Measurements from ENCODE around the gene ILF2.
A peak's percentile ranks its signal among the peaks of the same experiment; 100 is the strongest.
"Not testable (repeated sequence)": the region's sequence is repeated elsewhere in the genome, so short reads cannot be mapped to it uniquely, and the experiment has no call there.

The ILF2 gene

GRCh38 chr1:153649137-153649862 lies 21.5 kb downstream of the ILF2 start:
- DNase-seq (ENCODE audit: low read depth): no peak

GRCh38 chr1:153648000-153648643 lies 22.7 kb downstream of the ILF2 start:
- DNase-seq (ENCODE audit: low read depth): no peak

- no peak for DNase-seq (ENCODE audit: low read depth)
Observed at GRCh38 chr1:153647346-153647714, 23.5 kb downstream of the ILF2 start.

- DNase-seq (ENCODE audit: low read depth): no peak
Observed at GRCh38 chr1:153646672-153647345, 24.0 kb downstream of the ILF2 start.

DNA sequence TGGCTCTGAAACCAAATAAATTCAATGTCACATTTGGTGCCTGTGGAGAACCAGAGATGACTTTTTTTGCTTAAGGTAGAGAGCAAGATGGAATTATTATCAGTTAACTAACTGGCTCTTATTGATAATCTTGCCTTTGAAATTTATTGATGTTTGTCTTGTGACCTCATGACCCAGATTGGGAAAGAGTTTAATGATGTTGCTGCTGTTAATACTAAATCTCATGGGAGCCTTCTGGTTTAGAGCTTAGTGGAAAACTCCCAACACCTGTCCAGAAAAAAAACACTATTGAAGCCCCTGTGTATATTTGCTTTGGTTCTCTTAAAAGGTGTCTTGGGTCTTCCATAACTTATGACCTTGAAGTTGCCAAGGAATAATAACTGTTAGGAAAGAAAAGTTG lies 27.0 kb downstream of the ILF2 start:
- no peak for DNase-seq (ENCODE audit: low read depth)

GRCh38 chr1:153643100-153643499 lies 27.7 kb downstream of the ILF2 start:
- no peak for DNase-seq (ENCODE audit: low read depth)

- no peak for DNase-seq (ENCODE audit: low read depth)
Observed at GRCh38 chr1:153642161-153642560, 28.6 kb downstream of the ILF2 start.

DNA sequence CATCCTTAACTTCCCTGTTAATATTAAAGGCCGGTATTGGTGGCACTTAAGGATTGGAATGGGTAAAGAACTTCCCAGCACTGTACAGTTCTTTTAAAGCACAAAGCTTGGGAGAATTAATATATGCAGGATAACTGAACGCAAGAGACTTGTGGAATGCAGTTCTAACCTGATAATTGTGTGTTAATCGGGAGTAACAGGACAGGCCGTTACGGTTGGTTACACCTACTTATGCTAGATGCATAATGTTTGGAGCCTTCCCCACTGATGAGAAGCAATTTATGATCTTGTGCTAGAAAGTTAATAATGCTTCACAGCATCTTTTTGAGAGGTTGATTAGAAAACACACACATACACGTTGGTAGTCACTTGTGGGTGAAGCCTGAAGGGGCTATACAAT lies 29.9 kb downstream of the ILF2 start:
- no peak for DNase-seq (ENCODE audit: low read depth)

- not testable (repeated sequence) for DNase-seq (ENCODE audit: low read depth)
Observed at GRCh38 chr1:153640213-153640612, 30.6 kb downstream of the ILF2 start.

DNA sequence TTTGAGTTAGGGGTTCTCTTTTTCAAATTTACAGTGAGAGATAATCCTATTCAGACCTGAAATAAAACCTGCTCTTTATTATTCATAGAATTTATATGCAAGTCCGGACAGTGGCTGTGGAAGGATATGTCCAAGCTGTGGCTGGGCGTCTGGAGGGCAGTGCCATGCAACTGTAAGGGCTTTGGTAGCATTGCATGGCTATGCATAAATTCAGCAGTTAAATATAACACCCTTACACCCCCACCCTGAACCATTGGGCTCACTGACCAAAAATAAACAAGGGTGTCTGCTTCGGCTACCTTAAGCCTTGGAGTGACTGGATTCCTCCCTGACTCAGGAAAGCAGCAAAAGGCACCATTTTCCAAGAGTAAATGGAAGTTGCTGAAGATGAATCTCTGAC lies 31.5 kb downstream of the ILF2 start:
- DNase-seq (ENCODE audit: low read depth): no peak

DNA sequence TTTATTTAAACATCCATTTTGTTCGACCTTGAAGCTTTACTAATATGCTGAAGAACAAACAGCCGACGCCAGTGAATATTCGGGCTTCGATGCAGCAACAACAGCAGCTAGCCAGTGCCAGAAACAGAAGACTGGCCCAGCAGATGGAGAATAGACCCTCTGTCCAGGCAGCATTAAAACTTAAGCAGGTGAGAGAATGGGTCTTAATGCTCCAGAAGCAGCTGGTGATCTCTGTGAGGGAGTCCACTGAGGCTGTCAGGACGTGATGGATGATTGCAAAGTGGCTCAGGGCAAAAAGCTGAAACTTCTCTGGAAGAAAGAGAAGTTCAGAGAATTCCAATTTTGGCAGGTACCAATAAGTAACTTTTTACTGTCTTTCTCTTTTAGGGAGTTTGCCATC lies 32.5 kb downstream of the ILF2 start:
- DNase-seq (ENCODE audit: low read depth): no peak

DNA sequence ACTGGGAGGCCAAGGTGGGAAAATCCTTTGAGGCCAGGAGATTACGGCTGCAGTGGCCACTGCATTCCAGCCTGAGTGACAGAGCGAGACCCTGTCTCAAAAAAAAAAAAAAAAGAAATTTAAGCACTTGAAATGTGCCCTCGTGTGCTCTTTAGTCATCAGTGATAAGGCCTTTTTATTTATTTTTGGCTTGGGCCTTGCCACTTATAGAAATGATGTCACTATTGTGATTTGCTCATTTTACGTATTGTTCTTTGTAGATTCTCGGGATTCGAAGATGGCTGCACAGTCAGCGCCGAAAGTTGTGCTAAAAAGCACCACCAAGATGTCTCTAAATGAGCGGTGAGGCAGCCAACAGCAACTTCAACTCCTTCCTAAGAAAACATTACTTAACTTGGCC lies 34.5 kb downstream of the ILF2 start:
- DNase-seq (ENCODE audit: low read depth): no peak

GRCh38 chr1:153635872-153636271 lies 34.9 kb downstream of the ILF2 start:
- DNase-seq (ENCODE audit: low read depth): no peak

DNA sequence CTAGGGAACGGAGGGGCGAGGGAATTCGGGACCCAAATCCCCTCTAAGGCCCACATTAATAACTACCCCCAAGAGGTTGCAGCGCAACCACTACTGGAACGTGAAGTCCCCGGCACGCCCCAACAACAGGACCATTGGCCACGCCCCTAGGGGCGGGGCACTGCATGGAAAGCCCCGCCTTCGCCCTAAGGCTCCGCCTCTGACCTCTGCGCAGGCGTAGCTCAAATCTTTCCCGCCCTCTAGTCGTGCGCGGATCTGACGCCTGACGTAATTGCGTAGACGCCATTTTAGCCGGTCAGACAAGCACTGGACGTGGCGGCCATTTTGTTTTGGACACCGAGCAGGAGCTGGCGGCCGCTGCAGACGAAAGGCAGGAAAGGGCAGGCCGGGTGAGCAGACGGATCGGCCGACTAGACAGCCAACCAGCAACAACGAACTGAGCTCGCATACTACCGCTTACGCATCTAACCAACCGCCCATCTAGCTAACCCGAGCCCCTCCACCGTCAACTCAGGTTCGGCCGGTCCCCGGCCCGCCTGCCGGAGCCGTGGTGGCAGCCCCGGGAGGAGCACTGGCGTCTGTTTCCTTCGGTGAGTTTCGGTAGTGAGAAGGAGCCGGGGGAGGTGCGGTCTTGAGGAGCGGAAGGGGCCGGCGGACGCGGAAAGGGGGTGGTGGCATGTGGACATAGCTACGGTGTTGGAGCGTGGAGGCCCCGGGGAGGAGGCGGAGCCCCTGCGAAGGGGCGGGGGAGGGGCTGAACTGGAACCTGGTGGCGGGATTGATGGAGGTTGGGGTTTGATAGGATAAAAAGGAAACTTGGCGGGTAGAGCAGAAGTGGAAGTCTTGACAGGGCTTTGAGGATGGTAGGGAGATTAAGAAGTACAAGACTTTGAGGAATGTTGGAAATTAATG lies 36.8 kb downstream of the ILF2 start, which contains the start of gene CHTOP:
Gene CHTOP (plus strand): TSS at position 313 of the 912 bp plus-strand sequence. CDS start 2,523 bp downstream, outside the sequence.
- DNase-seq (ENCODE audit: low read depth): peak; percentile 99

DNA sequence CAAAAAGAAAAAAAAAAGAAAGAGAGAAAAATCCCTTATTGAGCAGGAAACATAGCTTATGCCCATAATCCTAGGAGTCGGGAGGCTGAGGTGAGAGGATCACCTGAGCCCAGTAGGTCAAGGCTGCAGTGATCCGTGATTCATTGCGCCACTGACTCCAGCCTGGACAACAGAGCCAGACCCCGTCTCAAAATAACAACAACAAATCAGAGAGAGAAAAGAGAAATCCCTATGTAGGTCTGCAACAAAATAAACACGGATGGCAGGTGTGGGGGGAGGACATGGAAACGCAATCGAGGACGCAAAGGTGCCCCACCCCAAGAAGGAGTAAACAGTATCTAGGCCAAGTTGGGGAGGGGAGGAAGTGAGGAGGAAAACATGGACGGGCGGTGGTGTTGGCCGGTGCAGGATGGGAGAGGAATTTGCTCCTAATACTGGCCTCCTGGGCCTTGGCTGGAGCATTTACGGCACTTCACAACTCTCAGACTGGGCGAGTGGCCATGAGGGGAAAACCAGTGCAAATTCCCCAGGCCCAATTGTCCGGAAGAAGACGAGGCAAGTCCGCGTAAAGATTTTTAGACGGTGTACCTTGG lies 37.5 kb downstream of the ILF2 start:
- no peak for DNase-seq (ENCODE audit: low read depth)

GRCh38 chr1:153631047-153632022 lies 39.5 kb downstream of the ILF2 start:
- DNase-seq (ENCODE audit: low read depth): no peak

GRCh38 chr1:153630384-153630783 lies 40.4 kb downstream of the ILF2 start:
- no peak for DNase-seq (ENCODE audit: low read depth)

DNA sequence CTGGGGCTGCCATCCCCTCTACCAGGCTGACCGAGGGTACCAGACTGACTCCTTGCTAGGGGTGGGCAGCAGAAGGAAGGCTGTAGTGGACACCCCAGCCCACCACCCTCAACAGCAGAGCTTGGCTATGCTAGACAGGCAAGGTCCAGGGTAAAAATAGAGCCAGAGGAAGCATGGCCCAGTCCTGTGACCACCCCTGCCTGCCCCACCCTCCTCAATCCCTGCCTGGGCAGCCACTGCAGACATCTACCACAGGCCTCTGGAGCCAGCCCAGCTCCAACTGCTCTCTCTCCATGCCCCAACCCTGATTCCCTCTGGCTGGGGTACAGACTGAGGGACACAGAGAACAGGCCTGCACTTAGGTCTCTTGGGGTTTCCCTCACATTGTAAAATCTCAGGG lies 40.8 kb downstream of the ILF2 start:
- DNase-seq (ENCODE audit: low read depth): no peak

DNA sequence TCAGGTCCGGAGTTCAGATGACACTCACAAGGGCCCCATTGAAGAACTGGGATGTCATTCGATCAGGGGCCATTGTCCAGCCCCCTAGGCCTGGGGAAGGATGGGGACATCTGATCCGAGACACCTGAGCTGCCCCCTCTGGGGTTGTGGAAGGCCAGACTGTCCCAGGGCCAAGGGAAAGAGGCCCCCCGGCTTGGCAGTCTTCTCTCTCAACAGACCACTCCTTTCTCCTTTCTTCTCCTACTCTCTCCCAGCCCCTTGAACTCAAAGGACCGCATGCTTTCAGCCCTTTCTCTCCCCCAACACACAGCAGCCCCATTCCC lies 41.5 kb downstream of the ILF2 start:
- DNase-seq (ENCODE audit: low read depth): no peak

DNA sequence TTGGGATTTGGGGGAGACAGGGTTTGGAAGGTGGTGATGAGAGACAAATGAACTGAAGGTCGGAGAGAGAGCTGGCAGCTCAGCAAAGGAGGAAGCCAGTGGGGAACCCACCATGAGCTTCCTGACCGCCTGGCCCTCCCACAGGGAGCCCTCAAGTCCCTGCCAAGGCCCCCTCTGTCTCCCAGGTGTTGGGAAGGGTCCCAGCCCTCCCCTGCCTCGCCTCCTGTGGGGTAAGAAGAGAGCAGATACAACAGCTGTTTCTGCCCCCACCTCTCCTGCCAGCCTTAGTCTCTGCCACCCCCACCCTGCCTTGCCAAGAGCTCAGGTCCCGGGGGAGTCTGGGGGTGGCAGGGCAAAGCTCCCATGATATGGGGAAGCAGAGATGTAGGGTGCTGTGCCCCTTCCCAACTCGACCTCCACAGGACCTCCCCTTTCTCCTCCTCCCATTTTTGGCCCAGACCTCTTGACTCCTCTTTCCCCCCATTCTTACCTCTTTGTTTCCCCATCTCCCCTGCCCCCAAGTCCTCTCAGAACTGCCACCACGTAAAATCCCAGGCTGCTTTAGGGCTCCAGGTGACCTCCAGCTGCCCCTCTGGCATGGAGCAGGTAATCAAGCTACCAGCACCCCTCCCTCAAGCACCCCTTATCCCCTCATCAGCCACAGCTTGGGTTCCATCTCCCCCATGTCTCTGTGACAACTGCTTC lies 42.0 kb downstream of the ILF2 start:
- DNase-seq (ENCODE audit: low read depth): no peak
